Vein endothelial cell (primary cell): ENCODE data around the gene MAPRE2. TPM values are rescaled to one million over a fixed set of nuclear protein-coding genes. Genes with fewer than 3 reads are reported as not detected.

ENCODE experiments used
- small RNA-seq: library from RNA; depleted of rRNA; stranded (forward); fragments of <200 nt; gene quantifications from one replicate; pipeline ENCODE3, GENCODE V24; 2012
- total RNA-seq: library from RNA; depleted of rRNA; stranded (reverse); fragments of >200 nt; gene quantifications from 2 replicates; pipeline ENCODE4 v1.2.3, GENCODE V29; 2012

MAPRE2 gene
- total RNA-seq, result 80.0 and 93.1 TPM in 2 replicates

GRCh38 chr18:35040988-35041814, at the start of gene MAPRE2:
MAPRE2 (plus strand) TSS chr18:35041413; CDS start chr18:35041540, 127 bp downstream.

Small RNAs within 50 kb of the gene (small RNA-seq; reads per million reads assigned to genes)
- not detected for gene AC015967.2

Other genes starting within 250 kb of the MAPRE2 start
- gene ZNF397, start 199.6 kb downstream of the MAPRE2 start, total RNA-seq, result 7.2 and 8.5 TPM in 2 replicates
- 13.4 and 16.4 TPM in 2 replicates for gene ZSCAN30, start 248.8 kb downstream of the MAPRE2 start, total RNA-seq